Cerebellar nuclear complex (tissue), 1 donor: ENCODE results near the gene TTC9C.
"Not testable (repeated sequence)": the region's sequence is repeated elsewhere in the genome, so short reads cannot be mapped to it uniquely, and the experiment has no call there.

Source experiments
- DNase-seq, 2 experiments: peaks; one replicate each; lab custom pipeline; 2025; lab: John Stamatoyannopoulos, UW

The TTC9C gene, protein sequence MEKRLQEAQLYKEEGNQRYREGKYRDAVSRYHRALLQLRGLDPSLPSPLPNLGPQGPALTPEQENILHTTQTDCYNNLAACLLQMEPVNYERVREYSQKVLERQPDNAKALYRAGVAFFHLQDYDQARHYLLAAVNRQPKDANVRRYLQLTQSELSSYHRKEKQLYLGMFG

GRCh38 chr11:62728171-62728988 lies at the start of gene TTC9C:
Gene TTC9C, plus strand, starts transcription at chr11:62728486. Its CDS starts 363 bp downstream, at chr11:62728849.
- DNase-seq = peak in 1 of 2 experiments; percentile 62

DNA sequence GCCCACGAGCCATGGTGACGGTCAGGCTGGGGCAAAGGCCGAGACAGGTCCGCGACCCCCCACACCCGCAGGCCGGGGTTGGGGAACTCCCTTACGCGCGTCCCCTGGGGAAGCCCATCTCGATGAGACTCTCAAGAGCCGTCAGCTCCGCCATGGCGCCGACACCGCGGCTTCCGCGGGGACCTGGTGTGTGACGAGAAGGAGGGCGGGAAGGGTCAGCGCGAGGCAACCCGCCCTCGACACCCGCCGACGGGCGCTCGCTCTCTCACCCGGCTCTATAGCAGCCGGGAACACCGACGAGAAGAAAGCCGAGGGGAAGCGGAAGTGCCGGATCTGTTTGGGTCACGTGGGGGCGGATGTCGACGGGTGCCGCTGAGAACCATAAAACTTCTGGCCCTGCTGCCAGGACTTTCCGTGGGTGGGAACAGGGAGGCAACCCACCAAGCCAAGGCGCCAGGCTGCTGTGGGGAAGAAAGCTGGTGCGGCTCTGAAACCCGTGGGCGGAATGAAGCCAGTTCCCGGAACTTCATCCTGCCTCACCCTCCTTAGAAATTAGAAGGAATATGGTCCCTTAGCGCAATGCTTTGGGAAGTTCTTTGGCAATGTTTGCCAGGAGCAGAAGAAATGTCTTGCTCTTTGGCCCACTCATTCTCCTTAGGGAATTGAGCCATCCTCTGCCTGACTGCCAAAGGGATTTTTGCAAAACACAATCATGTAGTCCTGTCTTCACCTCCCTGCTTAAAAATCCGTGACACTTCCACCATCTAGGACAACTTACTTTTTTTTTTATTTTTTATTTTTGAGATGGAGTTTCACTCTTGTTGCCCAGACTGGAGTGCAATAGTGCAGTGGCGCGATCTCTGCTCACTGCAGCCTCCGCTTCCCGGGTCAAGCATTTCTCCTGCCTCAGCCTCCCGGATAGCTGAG lies 49.3 kb upstream of the TTC9C start, which contains the start of gene UBXN1:
UBXN1 (minus strand) TSS at position 304 of the 927 bp plus-strand sequence; CDS start at position 154, 150 bp downstream.
- peak in 1 of 2 experiments; percentile 42 for DNase-seq

GRCh38 chr11:62680825-62681240 lies 47.5 kb upstream of the TTC9C start:
- no peak for DNase-seq

DNA sequence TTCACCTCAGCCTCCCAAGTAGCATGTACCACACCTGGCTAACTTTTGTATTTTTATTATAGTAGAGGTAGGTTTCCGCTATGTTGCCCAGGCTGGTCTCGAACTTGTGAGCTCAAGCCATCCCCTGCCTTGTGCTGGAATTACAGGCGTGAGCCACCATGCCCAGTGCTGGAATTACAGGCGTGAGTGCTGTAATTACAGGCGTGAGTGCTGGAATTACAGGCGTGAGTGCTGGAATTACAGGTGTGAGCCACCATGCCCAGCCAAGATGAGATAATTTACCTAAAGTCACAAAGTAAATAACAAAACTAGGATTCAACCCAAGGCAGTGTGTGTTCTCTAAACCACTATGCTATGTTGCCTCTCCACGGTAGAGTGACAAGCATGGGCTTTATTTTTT lies 45.8 kb upstream of the TTC9C start:
- no peak for DNase-seq

GRCh38 chr11:62687508-62688396 lies 40.5 kb upstream of the TTC9C start:
- DNase-seq = no peak

DNA sequence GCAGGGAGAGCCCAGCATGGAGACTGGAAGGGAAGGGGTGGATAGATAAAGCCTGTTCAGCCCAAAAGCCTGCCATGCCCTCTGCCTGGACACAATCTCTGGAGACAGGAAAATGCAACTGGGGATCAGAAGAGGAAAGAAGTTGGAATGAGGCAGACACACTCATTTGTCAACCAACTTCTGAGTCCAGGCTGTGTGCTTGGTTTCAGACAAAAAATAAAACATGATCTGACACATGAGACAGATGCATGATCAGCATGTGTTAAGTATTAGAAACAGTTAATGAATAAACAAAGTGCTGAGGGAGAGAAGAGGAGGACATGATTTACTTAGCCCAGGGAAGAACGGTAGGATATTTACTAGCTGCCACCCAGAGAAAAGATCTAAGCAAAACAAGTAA lies 39.8 kb upstream of the TTC9C start:
- no peak for DNase-seq

DNA sequence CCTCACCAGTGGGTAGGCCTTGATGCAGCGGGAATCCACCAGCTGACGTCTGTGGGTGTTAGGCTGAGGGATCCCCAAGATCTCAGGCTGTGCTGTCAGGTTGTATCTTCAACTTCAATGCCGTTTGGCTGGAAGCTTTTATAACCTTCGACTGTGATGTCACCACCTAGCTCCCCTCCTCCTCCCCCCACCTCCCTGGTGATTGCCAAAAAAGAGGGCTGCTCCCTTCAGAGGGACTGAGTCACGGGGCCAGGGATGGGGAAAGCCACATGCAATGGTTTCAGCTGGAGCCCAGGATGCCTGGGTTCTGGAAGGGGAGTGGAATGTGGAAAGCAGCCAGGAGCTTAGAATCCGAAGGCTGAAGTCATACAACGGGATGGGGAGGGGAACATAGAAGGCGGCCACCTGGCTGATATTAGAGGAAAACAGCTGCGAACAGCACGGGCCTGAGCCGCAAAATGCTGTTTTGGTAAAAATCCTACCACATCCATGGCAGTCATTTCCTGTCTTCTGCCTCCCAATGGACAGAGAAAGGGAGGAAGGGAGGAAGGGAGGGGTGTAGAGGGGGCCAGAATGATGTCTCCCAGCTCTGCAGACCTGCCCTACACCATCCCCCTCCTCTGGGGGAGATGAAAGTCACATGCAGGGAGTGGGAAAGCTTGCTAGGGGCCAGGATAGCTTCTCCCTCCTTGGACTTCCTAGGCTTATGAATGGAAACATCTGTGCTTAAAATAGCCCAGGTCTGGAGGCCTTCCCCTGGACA lies 38.7 kb upstream of the TTC9C start, which contains the start of gene LRRN4CL:
LRRN4CL (minus strand) TSS at position 110 of the 763 bp plus-strand sequence. CDS start 1,022 bp downstream, outside the sequence.
- no peak for DNase-seq

- DNase-seq = not testable (repeated sequence)
Measured at GRCh38 chr11:62693624-62694023, 34.7 kb upstream of the TTC9C start.

GRCh38 chr11:62694455-62695167 lies 33.7 kb upstream of the TTC9C start:
- peak; percentile 75 to 76 for DNase-seq

- no peak for DNase-seq
Measured at GRCh38 chr11:62702246-62702645, 26.0 kb upstream of the TTC9C start.

DNA sequence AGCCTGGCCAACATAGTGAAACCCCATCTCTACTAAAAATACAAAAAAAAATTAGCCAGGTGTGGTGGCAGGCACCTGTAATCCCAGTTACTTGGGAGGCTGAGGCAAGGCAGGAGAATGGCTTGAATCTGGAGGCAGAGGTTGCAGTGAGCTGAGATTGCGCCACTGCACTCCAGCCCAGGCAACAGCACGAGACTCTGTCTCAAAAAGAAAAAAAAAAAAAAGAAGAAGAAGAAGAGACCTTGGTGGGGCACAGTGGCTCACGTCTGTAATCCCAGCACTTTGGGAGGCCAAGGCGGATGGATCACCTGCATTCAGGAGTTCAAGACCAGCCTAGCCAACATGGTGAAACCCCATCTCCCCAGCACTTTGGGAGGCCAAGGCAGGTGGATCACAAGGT lies 24.4 kb upstream of the TTC9C start:
- DNase-seq = not testable (repeated sequence)

GRCh38 chr11:62705413-62705812 lies 22.9 kb upstream of the TTC9C start:
- no peak for DNase-seq

- peak; percentile 40 to 70 for DNase-seq
Measured at GRCh38 chr11:62705880-62706849, 22.1 kb upstream of the TTC9C start.

DNA sequence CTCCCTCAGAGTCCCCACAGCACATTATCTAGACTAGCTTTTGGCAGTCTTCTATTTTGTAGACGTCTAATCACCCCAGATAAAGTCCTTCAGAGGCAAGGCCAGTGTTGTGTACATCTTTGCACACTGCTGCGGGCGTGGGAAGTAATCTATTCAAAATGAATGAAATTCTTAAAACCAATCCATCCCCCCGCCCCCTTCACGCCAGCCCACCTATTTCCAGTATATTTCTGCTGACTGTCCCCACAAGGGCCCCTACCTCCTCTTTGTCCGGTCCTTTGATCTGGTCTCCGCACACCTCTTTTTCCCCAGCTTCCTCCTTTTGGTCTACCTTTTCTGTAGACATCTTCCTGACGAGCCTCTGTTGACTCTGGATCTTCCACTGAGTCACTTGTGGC lies 21.4 kb upstream of the TTC9C start:
- no peak for DNase-seq

DNA sequence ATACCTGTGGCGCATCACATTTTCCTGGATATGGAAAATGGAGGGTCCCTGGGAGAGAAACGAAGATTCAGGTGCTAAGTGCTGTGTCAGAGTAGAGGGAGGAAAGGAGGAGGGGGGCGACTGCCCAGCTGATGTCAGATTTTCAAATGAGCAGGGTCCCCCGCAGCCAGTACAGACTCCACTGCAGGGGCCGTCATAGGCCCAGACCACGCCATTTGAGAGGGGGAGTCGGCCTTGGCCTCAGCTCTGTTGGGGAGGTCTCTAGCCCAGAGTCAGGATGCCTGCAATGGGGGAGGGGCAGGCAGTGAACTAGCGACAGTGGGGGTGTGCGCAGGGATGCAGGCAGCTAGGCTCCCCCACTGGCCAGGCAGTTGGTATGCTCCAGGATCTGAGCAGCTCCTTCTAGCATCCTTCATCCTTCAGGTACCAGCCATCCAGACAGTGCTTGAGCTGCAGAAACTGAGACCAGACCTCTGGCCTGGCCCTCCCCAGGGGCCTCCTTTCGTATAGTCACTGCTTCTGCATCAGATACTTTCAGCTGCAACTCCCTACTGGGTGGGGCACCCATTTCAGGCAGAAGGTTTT lies 20.9 kb upstream of the TTC9C start, which contains the start of the genes BSCL2 and GNG3:
BSCL2 (minus strand) TSS at position 148 of the 585 bp plus-strand sequence. CDS start 229 bp downstream, outside the sequence.
GNG3 (plus strand) TSS at position 400 of the 585 bp plus-strand sequence. CDS start 620 bp downstream, outside the sequence.
- peak; percentile 90 to 97 for DNase-seq

- no peak for DNase-seq
Measured at GRCh38 chr11:62708392-62708791, 19.9 kb upstream of the TTC9C start.

DNA sequence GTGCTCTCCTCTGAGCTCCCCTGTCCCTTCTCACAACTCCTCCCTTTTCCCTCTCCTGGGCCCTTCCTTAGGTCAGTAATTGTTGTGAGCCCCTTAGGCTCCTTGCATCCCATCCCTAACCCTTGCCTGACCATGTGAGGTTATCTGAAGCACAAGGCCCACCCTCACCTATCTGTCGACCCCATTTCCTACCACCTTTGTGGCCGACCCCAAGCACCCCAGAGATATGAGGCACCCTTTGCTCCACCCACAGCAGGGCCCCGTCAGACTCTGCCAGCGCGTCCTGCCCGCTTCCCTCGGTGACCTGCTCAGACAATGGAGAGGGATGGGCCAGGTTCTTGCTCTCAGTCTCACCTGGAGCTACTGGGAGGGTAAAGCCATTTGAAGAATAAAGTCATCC lies 19.5 kb upstream of the TTC9C start:
- peak in 1 of 2 experiments; percentile 24 for DNase-seq
